GM12872 (cell line): Measurements from ENCODE around the gene FOSL1.

ENCODE experiments used
- CTCF ChIP-seq: IDR thresholded peaks from 3 replicates; pipeline ENCODE4 v1.5.1; 2011; ENCODE audit warnings: low read depth, mild to moderate bottlenecking, low read length, moderate library complexity; ENCODE audit not compliant: insufficient read depth

The FOSL1 gene

GRCh38 chr11:65900899-65901180, 652 bp upstream of the FOSL1 start:
- TF ChIP-seq CTCF: no peak

- 0 out of 3 replicates have a peak, but pooled peaks have one; percentile 5 for TF ChIP-seq CTCF
Observed at GRCh38 chr11:65899356-65900124, 648 bp downstream of the FOSL1 start.

- TF ChIP-seq CTCF: no peak
Observed at GRCh38 chr11:65898656-65899355, 1.4 kb downstream of the FOSL1 start.

- no peak for TF ChIP-seq CTCF
Observed at GRCh38 chr11:65897020-65897471, 3.1 kb downstream of the FOSL1 start.

- no peak for TF ChIP-seq CTCF
Observed at GRCh38 chr11:65896034-65896999, 3.9 kb downstream of the FOSL1 start.

GRCh38 chr11:65895482-65895981, 4.7 kb downstream of the FOSL1 start:
- no peak for TF ChIP-seq CTCF
